GM19035 (cell line): Measurements from ENCODE around the gene SULT1C3.

ENCODE experiments used
- ATAC-seq: cut with Tn5 transposase; IDR thresholded peaks from one replicate; pipeline ENCODE4 v1.9.1; 2021; ENCODE audit not compliant: unreplicated experiment

The SULT1C3 gene

GRCh38 chr2:108301558-108301957 is 61.8 kb downstream of the SULT1C3 start:
- no peak for ATAC-seq

- ATAC-seq = no peak
Measured at GRCh38 chr2:108304975-108305374, 65.2 kb downstream of the SULT1C3 start.

- no peak for ATAC-seq
Measured at GRCh38 chr2:108305901-108306300, 66.1 kb downstream of the SULT1C3 start.

- no peak for ATAC-seq
Measured at GRCh38 chr2:108309903-108310302, 70.1 kb downstream of the SULT1C3 start.
